ENCODE results near the gene TTBK1. TPM values are rescaled to one million over a fixed set of nuclear protein-coding genes. Genes with fewer than 3 reads are reported as not detected.

Gene TTBK1
- total RNA-seq, 1 experiment from 2014 or later = 0.68 TPM

- ATAC-seq (no peak), DNase-seq (ENCODE audit: low spot score) (no peak)
- H3K4me3 Mint-ChIP-seq = no peak overlapping the region
- ChIA-PET CTCF (interaction anchor here (3.9 kb wide), 1 partner anchor 12 kb away, joined by 26 read pairs; the partner anchor contains the start of gene DNPH1), POLR2A (no interaction called here)
- peaks cover 4% of the 10 kb centered on the region; the same call in 1 of the 2 replicates for H3K9me3 Mint-ChIP-seq
- no peaks in the 10 kb centered on the region for H3K36me3 Mint-ChIP-seq
- peaks cover 19% of the 10 kb centered on the region for H3K27me3 Mint-ChIP-seq (ENCODE audit: low read depth)
- no peak overlapping the region for H3K27ac Mint-ChIP-seq
- no peak for TF ChIP-seq GABPB1 (CRISPR knock-in tag; IDR thresholded peaks at IDR 0.05)
- no peak for TF ChIP-seq FOXK1 (CRISPR knock-in tag; IDR thresholded peaks at IDR 0.05)
- TF ChIP-seq SOX15 (CRISPR knock-in tag; IDR thresholded peaks at IDR 0.05) = no peak
- TF ChIP-seq SMAD3 (CRISPR knock-in tag; IDR thresholded peaks at IDR 0.05; ENCODE audit: borderline replicate concordance) = no peak
- no peak for TF ChIP-seq MAX (CRISPR knock-in tag; IDR thresholded peaks at IDR 0.05)
- TF ChIP-seq NR3C1 (CRISPR knock-in tag; conservative IDR thresholded peaks at IDR 0.05; ENCODE audit: low read depth) = no peak
- TF ChIP-seq CBFB (CRISPR knock-in tag; IDR thresholded peaks at IDR 0.05; ENCODE audit: low read depth) = no peak
- H3K4me1 Mint-ChIP-seq = peaks cover 6% of the 10 kb centered on the region
Observed at GRCh38 chr6:43241446-43241845, 1.8 kb upstream of the TTBK1 start.

GRCh38 chr6:43243664-43244321, 512 bp downstream of the TTBK1 start:
- peaks cover 14% of the 10 kb centered on the region for H3K27me3 Mint-ChIP-seq (ENCODE audit: low read depth)
- POLR2A ChIA-PET = no interaction called here
- CTCF ChIA-PET = interaction anchor here (0.6 to 3.9 kb wide), 2 partner anchors 15 kb away, joined by 3 to 26 read pairs; partner anchors contain the start of gene DNPH1

More at GRCh38 chr6:43243664-43244321, 512 bp downstream of the TTBK1 start:
- Mint-ChIP-seq H3K4me3 (no peak overlapping the region), H3K4me1 (peaks cover 14% of the 10 kb centered on the region), H3K36me3 (no peaks in the 10 kb centered on the region), H3K9me3 (peaks cover 4% of the 10 kb centered on the region; the same call in 1 of the 2 replicates), H3K27ac (no peak overlapping the region)
- DNase-seq (ENCODE audit: low spot score) (no peak), ATAC-seq (0 out of 2 replicates have a peak, but pooled peaks have one; percentile 2)
- TF ChIP-seq ATF3 (CRISPR knock-in tag; conservative IDR thresholded peaks at IDR 0.05) = no peak
- TF ChIP-seq ZNF232 (CRISPR knock-in tag; IDR thresholded peaks at IDR 0.05) = no peak
- TF ChIP-seq ZNF263 (CRISPR knock-in tag; IDR thresholded peaks at IDR 0.05; ENCODE audit: low read depth) = no peak
- TF ChIP-seq ZSCAN18 (CRISPR knock-in tag; IDR thresholded peaks at IDR 0.05) = no peak
- TF ChIP-seq FOXP1 (CRISPR knock-in tag; IDR thresholded peaks at IDR 0.05; ENCODE audit: borderline replicate concordance) = no peak
- no peak for TF ChIP-seq MXD4 (CRISPR knock-in tag; IDR thresholded peaks at IDR 0.05; ENCODE audit: borderline replicate concordance)
- no peak for TF ChIP-seq NR2C2 (CRISPR knock-in tag; IDR thresholded peaks at IDR 0.05)
- no peak for TF ChIP-seq CREM (CRISPR knock-in tag; IDR thresholded peaks at IDR 0.05)
- TF ChIP-seq ZNF317 (CRISPR knock-in tag; IDR thresholded peaks at IDR 0.05; ENCODE audit: borderline replicate concordance, low read depth) = no peak
- TF ChIP-seq ATF2 (CRISPR knock-in tag; IDR thresholded peaks at IDR 0.05; ENCODE audit: borderline replicate concordance, low read depth) = no peak
- no peak for TF ChIP-seq FOXP4 (CRISPR knock-in tag; IDR thresholded peaks at IDR 0.05)
- TF ChIP-seq GRHL2 (CRISPR knock-in tag; IDR thresholded peaks at IDR 0.05; ENCODE audit: insufficient replicate concordance, severe bottlenecking) = no peak
- TF ChIP-seq JUN (CRISPR knock-in tag; IDR thresholded peaks at IDR 0.05) = no peak
- no peak for TF ChIP-seq FOXK1 (CRISPR knock-in tag; IDR thresholded peaks at IDR 0.05)
- no peak for TF ChIP-seq ATF6 (CRISPR knock-in tag; IDR thresholded peaks at IDR 0.05)
- TF ChIP-seq TP53 (CRISPR knock-in tag; IDR thresholded peaks at IDR 0.05) = no peak
- no peak for TF ChIP-seq ZBTB21 (CRISPR knock-in tag; IDR thresholded peaks at IDR 0.05; ENCODE audit: borderline replicate concordance)
- no peak for TF ChIP-seq TEAD4 (CRISPR knock-in tag; IDR thresholded peaks at IDR 0.05)
- TF ChIP-seq MAX (CRISPR knock-in tag; IDR thresholded peaks at IDR 0.05) = no peak
- TF ChIP-seq GABPB1 (CRISPR knock-in tag; IDR thresholded peaks at IDR 0.05) = no peak

Measured in WTC11 (cell line).